Stimulated activated CD8-positive, alpha-beta memory T cell treated with anti-CD3 and anti-CD28 coated beads, Interleukin-15, amount 100 ng/mL, for 4 hours (primary cell): Measurements from ENCODE around the gene OSBPL5.

Source experiments
- DNase-seq, 2 donors: peaks; one replicate each; pipeline ENCODE4 v3.0.0-alpha.2; 2020; ENCODE audit warnings: low read depth in 2 of 2

Gene OSBPL5

DNA sequence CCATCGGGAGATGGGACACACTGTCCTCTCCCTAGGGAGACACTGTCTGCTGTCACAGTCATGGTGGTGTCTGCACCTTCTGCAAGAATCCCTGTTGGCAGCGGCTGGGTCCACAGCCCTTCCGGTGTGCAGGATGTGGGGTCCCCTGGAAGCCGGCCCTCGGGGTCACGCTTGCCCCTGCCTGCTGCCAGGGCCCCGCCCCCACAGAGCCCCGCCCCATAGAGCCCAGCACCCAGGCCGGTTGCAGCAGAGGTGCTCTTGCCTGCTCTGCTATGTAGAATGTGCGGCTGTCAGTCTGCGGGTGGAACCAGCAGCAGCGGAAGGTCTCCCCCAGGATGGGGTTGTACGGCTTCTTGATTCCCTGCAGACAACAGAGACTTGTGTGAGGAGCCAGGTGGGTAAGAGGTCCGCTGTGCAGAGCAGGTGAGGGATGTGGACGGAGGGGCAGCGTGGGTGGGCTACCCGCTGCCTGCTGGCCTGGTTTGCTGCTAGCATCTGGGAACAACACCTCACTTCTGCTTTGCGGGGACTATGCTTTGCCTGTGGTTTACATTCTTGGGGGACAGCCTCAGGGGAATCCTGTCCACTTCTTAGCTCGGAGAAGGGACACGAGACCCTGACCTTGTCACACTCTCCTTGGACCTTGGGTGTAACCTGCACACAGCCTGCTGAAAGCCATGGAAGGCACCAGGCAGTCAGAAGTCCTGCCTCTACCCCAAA is 63.0 kb downstream of the OSBPL5 start:
- no peak for DNase-seq

GRCh38 chr11:3099178-3099577 is 65.9 kb downstream of the OSBPL5 start:
- no peak for DNase-seq

DNA sequence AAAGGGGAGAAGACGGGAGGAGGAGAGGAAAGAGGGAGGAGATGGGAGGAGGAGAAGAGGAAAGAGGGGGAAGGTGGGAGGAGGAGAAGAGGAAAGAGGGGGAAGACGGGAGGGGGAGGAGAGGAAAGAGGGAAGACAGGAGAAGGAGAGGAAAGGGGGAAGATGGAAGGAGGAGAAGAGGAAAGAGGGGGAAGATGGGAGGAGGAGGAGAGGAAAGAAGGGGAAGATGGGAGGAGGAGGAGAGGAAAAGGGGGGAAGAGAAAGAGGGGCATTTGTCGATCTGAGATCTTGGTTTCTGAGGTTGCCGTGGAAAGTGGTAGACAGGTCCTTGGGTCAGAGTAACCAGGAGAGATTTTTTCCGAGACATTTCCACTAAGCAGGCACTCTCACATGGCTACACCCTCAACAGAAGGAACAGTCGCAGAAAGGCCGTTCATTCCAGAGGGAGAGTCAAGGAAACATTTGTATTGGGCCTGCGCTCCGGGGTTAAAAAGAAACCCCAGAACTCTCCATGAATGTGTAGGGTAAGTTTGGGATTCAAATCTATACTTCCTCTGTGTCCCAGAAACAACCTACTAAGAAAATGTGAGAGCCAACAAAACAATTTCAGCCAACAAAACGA is 68.1 kb downstream of the OSBPL5 start:
- no peak for DNase-seq

- DNase-seq, result no peak
Measured at GRCh38 chr11:3095712-3096361, 69.3 kb downstream of the OSBPL5 start.

DNA sequence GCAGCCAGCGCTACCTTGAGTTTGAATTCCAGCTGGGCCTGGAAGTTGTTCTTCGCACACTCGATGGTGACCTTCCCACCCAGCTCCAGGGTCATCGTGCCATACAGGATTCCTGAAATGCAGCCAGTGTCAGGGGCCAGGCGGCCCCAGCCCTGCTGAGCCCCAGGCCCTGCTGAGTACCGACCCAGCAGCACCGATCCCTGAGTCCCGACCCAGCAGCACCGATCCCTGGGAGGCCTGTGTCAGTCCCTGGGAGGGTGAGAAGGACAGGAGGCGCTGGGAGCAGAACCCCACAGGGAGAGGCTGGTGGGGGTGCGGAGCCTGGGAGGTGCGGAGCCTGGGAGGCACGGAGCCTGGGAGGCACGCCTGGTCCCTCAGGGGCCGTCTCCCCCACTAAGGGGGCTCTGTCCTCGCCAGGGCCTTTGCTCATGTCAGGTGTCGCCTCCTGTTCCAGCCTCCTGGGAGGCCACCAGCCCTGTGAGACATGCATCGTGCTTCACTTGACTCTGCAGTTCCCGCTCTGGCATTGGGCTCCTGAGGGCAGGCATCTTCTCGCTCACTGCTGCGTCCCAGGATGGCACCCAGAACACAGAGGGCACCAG is 70.8 kb downstream of the OSBPL5 start:
- DNase-seq, result no peak

GRCh38 chr11:3093281-3094191 is 71.6 kb downstream of the OSBPL5 start:
- no peak for DNase-seq

- DNase-seq, result no peak
Measured at GRCh38 chr11:3092603-3093141, 72.4 kb downstream of the OSBPL5 start.

DNA sequence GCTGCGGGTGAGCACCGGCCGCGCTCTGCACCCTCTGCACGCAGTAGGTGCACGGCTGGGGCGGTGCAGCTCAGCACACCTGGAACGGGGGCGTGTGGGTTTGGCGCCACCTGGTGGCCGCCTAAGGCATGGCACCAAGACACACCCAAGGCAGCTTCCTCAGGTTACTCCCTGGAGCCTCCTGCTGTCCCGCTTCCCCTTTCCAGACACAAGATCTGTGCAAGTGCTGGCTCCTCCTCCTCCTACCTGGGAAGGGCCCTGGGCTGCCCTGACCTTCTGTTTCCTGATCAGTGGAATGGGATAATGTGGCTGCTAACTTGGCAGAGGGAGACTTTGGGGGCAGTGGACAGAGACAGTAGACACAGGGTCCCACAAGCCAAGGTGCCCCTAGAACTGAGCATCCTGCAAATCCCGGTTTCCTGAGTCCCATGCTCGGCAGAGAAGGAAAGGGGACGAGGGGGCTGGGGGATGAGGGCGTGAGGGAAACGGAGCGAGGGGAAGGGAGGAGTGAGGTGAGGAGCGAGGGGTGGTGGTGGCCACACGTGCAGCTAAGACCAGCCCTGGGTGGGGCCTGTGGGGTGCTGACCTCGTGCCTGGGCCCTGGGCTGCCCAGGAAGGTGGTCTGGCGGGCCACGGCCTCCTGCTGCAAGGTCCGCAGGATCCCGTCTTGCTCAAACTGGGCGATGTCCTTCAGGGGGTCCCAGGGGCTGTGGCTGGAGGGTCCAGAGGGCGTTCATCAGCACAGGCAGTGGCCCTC is 73.1 kb downstream of the OSBPL5 start:
- peak; percentile 17 to 28 for DNase-seq

GRCh38 chr11:3091081-3091845 is 73.8 kb downstream of the OSBPL5 start:
- DNase-seq, result no peak

GRCh38 chr11:3090096-3090901 is 74.8 kb downstream of the OSBPL5 start:
- DNase-seq, result no peak

DNA sequence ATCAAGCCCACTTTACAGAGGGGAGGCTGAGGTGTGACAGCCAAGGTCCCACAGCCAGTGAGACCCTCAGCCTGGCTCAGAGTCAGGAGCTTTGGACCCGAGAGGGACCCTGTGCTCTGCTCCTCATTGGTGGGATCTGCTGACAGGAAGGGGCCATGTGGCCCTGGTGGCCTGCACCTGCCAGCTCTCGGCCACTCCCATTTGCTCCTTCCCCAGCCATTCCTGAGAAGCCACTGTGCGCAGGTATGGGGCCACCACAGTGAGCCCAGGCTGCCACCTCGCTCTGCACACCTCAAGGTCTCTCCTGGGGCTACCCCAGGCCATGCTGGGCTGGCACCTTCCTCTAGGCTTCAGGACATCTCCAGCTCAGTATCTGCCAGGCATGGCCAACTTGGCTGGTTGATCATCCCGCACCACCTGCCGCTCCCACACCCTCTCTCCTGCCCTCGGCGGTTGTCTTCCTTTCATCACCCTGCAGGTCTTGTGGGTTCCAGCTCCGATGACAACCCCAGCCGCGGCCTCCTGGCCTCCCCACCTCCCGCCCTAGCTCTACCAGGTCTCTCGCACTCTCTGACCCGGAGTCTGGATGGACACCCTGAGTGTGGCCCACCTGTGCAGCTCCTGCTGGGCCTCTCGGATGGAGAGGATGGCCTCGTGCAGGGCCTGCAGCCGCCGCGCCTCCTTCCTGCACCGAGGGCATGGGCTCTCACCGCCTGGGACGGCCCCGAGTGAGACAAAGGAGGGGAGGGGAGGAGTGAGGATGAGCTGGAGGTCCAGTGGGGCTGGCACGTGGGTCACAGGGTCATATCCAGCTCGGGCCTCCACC is 75.7 kb downstream of the OSBPL5 start:
- no peak for DNase-seq

GRCh38 chr11:3088806-3089205 is 76.3 kb downstream of the OSBPL5 start:
- no peak for DNase-seq

DNA sequence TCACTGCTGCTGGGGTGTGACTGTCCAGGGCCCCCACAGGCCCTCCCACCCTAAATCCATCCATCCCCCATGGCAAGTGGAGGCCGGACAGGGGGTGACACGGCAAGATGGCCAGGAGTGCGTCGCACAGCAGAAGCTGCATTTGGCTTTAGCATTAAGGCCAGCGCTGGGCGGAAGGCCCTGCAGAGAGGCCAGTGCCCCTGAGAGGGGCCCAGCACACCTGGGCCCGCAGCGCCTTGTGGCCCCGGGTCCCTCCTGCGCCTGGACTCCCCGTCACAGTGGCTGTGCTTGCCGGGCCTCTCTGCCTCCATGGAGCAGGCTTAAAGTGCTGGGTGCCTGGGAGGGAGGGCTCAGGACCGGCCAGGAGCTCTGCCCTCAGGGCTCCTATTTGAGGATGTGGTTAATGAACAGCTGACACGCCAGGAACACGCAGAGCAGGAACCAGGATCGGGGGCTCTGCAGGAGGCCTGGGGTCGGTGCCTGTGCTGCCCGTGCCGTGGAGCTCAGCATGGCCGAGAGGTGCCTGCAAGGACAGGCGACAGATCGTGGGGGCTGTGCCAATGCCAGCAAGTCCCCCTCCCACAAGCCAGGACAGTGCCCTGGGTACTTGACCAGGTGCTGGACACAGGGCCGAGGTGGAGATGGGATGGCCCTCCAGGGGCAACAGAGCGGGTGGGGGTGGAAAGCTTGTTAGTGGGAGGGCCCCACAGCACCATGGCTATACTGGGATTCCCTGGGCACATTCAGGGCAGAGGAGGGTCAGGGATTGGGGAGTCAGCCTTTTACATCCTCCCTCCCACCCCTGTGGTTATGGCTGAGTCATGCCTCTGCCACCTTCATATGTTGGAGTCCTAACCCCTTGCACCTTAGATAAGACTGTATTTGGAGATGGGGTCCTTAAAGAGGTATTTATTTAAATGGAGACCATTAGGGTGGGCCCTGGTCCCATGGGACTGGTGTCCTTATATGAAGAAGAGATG is 77.0 kb downstream of the OSBPL5 start:
- no peak for DNase-seq

- DNase-seq, result no peak
Measured at GRCh38 chr11:3087373-3087772, 77.7 kb downstream of the OSBPL5 start.

DNA sequence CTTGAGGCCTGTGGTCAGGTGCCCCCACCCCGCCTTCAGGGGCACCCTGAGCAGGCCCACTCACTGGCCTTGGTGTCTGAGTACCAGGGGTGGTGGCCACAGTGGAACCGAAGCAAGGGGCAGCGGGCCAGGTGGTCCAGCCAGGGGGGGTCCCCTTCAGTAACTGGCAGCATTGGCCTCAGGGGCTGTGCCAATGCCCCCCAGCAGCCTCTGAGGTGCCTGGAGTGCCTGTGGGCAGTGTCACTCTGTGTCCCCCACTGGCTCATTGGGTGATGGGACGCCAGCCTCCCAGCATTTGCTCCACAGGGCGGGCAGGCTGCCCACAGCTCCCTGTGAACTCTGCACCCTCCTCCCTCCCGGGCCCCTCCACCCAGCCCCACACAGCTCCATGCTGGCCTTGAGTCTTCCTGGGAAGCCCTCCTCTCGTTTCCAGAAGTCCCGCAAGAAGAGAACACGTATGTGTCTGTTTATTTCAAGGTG is 78.4 kb downstream of the OSBPL5 start:
- DNase-seq, result no peak

DNA sequence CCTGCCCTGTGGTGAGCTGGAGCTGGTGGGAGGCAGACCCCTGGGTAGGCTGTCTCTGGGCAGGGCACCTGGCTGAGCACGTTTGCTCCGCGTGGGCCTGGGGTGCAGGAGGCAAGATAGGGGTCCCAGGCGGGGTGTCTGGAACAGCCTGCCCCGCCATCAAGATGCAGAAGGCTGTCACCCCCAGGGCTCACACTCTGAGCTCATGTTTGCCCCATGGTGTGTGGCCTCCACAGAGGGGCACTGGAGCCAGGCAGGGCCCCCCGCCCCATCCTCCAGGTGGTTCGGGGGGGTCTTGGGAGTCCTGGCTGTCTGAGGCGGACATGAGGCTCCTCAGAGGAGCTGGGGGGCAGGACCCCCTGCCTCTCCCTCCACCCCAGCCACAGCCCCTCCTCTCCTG is 79.0 kb downstream of the OSBPL5 start:
- DNase-seq, result no peak

DNA sequence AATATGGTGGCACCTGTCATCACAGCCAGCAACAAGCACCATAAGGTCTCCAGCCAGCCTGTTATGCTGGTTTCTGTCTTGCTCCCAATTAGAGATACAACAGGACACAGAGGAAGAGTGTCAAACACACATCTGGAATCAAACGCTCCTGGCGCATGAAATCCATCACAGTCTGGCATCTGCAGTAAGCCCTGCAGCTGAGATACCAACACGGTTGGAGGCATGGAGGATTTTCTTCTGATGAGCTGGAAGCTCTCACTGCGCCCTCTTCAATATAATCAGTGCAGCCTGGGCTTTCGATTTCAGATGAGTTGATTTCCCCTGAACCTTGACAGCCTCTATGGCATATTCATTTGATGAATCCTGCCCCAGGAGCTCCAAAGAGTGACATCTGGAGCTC is 80.1 kb downstream of the OSBPL5 start:
- no peak for DNase-seq
